K562 (cell line): Measurements from ENCODE around the gene PCDHGA8. TPM values are rescaled to one million over a fixed set of nuclear protein-coding genes. Genes with fewer than 3 reads are reported as not detected.
A peak's percentile ranks its signal among the peaks of the same experiment; 100 is the strongest.

Experiments
- CBFA2T3 ChIP-seq: fragments of 450-650 bp; IDR thresholded peaks from 2 replicates; pipeline ENCODE4 v1.6.1; 2017
- CBX2 ChIP-seq: fragments of 200-600 bp; sonication (generic); IDR thresholded peaks from one replicate; pipeline ENCODE4 v1.6.1; 2012; ENCODE audit warnings: mild to moderate bottlenecking, low read length, inconsistent platforms; ENCODE audit not compliant: insufficient read depth, poor library complexity, severe bottlenecking
- EP400 ChIP-seq: fragments of 450-650 bp; IDR thresholded peaks from 2 replicates; pipeline ENCODE4 v1.6.1; 2017; ENCODE audit warnings: antibody characterized with exemption, mild to moderate bottlenecking, moderate library complexity
- EZH2 ChIP-seq: IDR thresholded peaks from 2 replicates; pipeline ENCODE4 v1.6.1; 2012; ENCODE audit warnings: low read depth, mild to moderate bottlenecking, inconsistent platforms, low read length, borderline replicate concordance
- FOS ChIP-seq: IDR thresholded peaks from 3 replicates; pipeline ENCODE4 v1.6.1; 2011; ENCODE audit not compliant: insufficient read length; ENCODE audit errors: extremely low read depth
- FOXK2 ChIP-seq, 2 experiments: fragments of 450-650 bp; IDR thresholded peaks in 1 of 2; conservative IDR thresholded peaks in 1 of 2; 2 replicates each; pipeline ENCODE4 v1.6.1; 2016; ENCODE audit warnings: low read depth in 2 of 2, mild to moderate bottlenecking in 1 of 2
- GATA2 ChIP-seq: sonication (generic); formaldehyde crosslinking; IDR thresholded peaks from 2 replicates; pipeline ENCODE4 v1.4.0; 2020; ENCODE audit warnings: mild to moderate bottlenecking, missing genetic modification reagents
- NCOA1 ChIP-seq: fragments of 450-650 bp; IDR thresholded peaks from 2 replicates; pipeline ENCODE4 v1.6.1; 2016; ENCODE audit warnings: low read depth
- NR3C1 ChIP-seq: sonication (generic); formaldehyde crosslinking; IDR thresholded peaks from 2 replicates; pipeline ENCODE4 v1.8.1; 2022; ENCODE audit warnings: missing genetic modification reagents
- PHF21A ChIP-seq: fragments of 450-650 bp; IDR thresholded peaks from 2 replicates; pipeline ENCODE4 v1.6.1; 2017; ENCODE audit warnings: low read depth, borderline replicate concordance
- RAD21 ChIP-seq, 2 experiments: fragments of 250-450 bp in 1 of 2; fragments of 450-650 bp in 1 of 2; sonication (Bioruptor Pico) in 1 of 2; formaldehyde crosslinking in 1 of 2; IDR thresholded peaks in 1 of 2; conservative IDR thresholded peaks in 1 of 2; 2 replicates each; pipeline versions ENCODE4 v1.4.0 to v1.8.0; 2020 to 2022; ENCODE audit warnings: mild to moderate bottlenecking in 2 of 2, moderate library complexity in 1 of 2
- RFX5 ChIP-seq: IDR thresholded peaks from 2 replicates; pipeline ENCODE4 v1.6.1; 2011; ENCODE audit warnings: low read depth, mild to moderate bottlenecking, improper control_type of control experiment, low read length
- SMC3 ChIP-seq: conservative IDR thresholded peaks from 2 replicates; pipeline ENCODE4 v1.6.1; 2011; ENCODE audit warnings: low read depth, low read length, improper control_type of control experiment; ENCODE audit not compliant: insufficient read depth
- SRF ChIP-seq, 2 experiments: fragments of 250-450, 450-650 bp in 1 of 2; sonication (Bioruptor Pico) in 1 of 2; sonication (generic) in 1 of 2; formaldehyde crosslinking; IDR thresholded peaks; 2 replicates each; pipeline versions ENCODE4 v1.5.0 to v1.5.1; 2020 to 2022; ENCODE audit warnings: mild to moderate bottlenecking in 1 of 2, missing genetic modification reagents in 1 of 2
- STAG1 ChIP-seq: sonication (generic); formaldehyde crosslinking; IDR thresholded peaks from 2 replicates; pipeline ENCODE4 v1.5.0; 2020; ENCODE audit warnings: missing genetic modification reagents, borderline replicate concordance
- ZBTB1 ChIP-seq: sonication (generic); formaldehyde crosslinking; IDR thresholded peaks from 2 replicates; pipeline ENCODE4 v1.8.1; 2023; ENCODE audit warnings: missing genetic modification reagents, low read depth, mild to moderate bottlenecking, borderline replicate concordance
- ZBTB34 ChIP-seq: fragments of 250-450 bp; sonication (Bioruptor Pico); IDR thresholded peaks from 2 replicates; pipeline ENCODE4 v1.8.0; 2021; ENCODE audit warnings: mild to moderate bottlenecking, moderate library complexity
- ZHX1 ChIP-seq: fragments of 150-350 bp; conservative IDR thresholded peaks from 2 replicates; pipeline ENCODE4 v1.6.1; 2014; ENCODE audit warnings: low read length
- ZKSCAN8 ChIP-seq: fragments of 200-800 bp; sonication (Bioruptor generic); IDR thresholded peaks from 2 replicates; pipeline ENCODE4 v1.6.1; 2016; ENCODE audit warnings: missing genetic modification characterization, missing compliant biosample characterization
- ZNF77 ChIP-seq: fragments of 250-450 bp; sonication (Bioruptor Pico); IDR thresholded peaks from 2 replicates; pipeline ENCODE4 v1.5.0; 2020
- polyA plus RNA-seq, 8 experiments: library from polyadenylated mRNA; depleted of rRNA in 4 of 8; stranded (reverse) in 5 of 8; unstranded in 3 of 8; fragments of >200 nt; fragmentation: Nextera tagmentation in 2 of 8; fragmentation: Illumina TruSeq in 1 of 8; extraction: Ambion mirVana in 2 of 8; extraction: Trizol in 1 of 8; gene quantifications; 2 replicates each; pipeline versions ENCODE4 v1.2.1 to v1.2.3, GENCODE V29; 2011 to 2014; ENCODE audit warnings: inconsistent platforms in 1 of 8, missing spikeins in 1 of 8
- total RNA-seq, 7 experiments: library from RNA; depleted of rRNA in 6 of 7; stranded (reverse); fragments of >200 nt in 6 of 7; fragmentation: Illumina TruSeq in 2 of 7; extraction: Trizol in 2 of 7; gene quantifications; 2 replicates each; pipeline versions ENCODE4 v1.2.1 to v1.2.3, GENCODE V29; 2011 to 2021; ENCODE audit warnings: low replicate concordance in 1 of 7
- TF ChIP-seq, protein P1 (sequence below): fragments of 250-450 bp; sonication (Bioruptor Pico); IDR thresholded peaks from 2 replicates; pipeline ENCODE4 v1.4.0; 2020; ENCODE audit warnings: borderline replicate concordance

The PCDHGA8 gene
- total and polyA plus RNA-seq, 9 of the 15 experiments (the other 6 are each of a cell fraction or from before 2014, with no cell fraction given): 0.04 to 0.11 (median 0.07) TPM; not detected in 2

DNA sequence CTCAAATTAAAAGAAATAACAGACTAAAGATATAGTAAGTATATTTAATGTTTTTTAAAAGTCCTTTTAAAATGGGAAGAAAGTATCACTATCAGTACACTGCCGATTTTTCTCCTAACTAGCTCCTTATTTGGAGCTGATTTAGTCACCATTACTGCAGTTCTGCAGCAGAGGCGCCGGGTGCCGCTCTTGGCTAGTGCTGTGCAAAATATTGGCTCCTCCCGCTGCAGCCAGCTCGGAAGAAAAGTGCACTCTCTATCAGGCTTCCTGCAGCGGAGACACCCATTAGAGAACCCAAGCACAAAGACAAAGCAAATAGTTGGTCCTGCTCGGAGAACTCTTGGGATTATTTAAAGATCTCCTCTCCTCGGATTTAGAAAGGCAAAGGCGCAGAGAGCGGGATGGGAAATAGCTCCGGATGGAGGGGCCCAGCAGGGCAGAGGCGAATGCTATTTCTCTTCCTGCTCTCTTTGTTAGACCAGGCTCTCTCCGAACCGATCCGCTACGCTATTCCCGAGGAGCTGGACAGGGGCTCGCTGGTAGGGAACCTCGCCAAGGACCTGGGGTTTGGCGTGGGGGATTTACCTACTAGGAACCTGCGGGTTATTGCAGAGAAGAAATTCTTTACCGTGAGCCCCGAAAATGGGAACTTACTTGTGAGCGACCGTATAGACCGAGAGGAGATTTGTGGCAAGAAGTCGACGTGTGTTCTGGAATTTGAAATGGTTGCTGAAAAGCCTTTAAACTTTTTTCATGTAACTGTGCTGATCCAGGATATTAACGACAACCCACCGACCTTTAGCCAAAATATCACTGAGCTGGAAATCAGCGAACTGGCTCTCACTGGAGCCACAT lies 22.2 kb upstream of the PCDHGA8 start, which contains the start of gene PCDHGB3 (continued):
- TF ChIP-seq SMC3: peak; percentile 40; the same call in 1 of the 2 replicates
- TF ChIP-seq, protein P1, sequence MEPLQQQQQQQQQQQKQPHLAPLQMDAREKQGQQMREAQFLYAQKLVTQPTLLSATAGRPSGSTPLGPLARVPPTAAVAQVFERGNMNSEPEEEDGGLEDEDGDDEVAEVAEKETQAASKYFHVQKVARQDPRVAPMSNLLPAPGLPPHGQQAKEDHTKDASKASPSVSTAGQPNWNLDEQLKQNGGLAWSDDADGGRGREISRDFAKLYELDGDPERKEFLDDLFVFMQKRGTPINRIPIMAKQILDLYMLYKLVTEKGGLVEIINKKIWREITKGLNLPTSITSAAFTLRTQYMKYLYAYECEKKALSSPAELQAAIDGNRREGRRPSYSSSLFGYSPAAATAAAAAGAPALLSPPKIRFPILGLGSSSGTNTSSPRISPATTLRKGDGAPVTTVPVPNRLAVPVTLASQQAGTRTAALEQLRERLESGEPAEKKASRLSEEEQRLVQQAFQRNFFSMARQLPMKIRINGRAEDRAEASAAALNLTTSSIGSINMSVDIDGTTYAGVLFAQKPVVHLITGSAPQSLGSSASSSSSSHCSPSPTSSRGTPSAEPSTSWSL (CRISPR knock-in tag): no peak
- TF ChIP-seq CBX2: no peak
- TF ChIP-seq RFX5: no peak
- TF ChIP-seq PHF21A: no peak
- no peak for TF ChIP-seq CBFA2T3
- no peak for TF ChIP-seq FOS
- TF ChIP-seq ZKSCAN8 (CRISPR knock-in tag): no peak
- no peak for TF ChIP-seq FOXK2 (conservative IDR thresholded peaks at IDR 0.05 in 1 of 2, IDR thresholded peaks at IDR 0.05 in 1 of 2; ENCODE audit: low read depth in 2 of 2)
- TF ChIP-seq ZHX1: no peak
- no peak for TF ChIP-seq EZH2
- no peak for TF ChIP-seq GATA2 (CRISPR knock-in tag)
- TF ChIP-seq EP400: no peak
- TF ChIP-seq SRF (CRISPR knock-in tag; IDR thresholded peaks at IDR 0.05): peak in 1 of 2 experiments; percentile 72; a peak in 1 of 4 replicates
- TF ChIP-seq ZBTB34 (CRISPR knock-in tag): no peak
- no peak for TF ChIP-seq ZNF77 (CRISPR knock-in tag)
- TF ChIP-seq RAD21 (CRISPR knock-in tag; conservative IDR thresholded peaks at IDR 0.05 in 1 of 2, IDR thresholded peaks at IDR 0.05 in 1 of 2): peak; percentile 48 to 55
- TF ChIP-seq NR3C1 (CRISPR knock-in tag): no peak
- no peak for TF ChIP-seq NCOA1
- no peak for TF ChIP-seq ZBTB1 (CRISPR knock-in tag)
- TF ChIP-seq STAG1 (CRISPR knock-in tag): no peak
